ENCODE measurements around the gene CCDC121.

The CCDC121 gene, protein sequence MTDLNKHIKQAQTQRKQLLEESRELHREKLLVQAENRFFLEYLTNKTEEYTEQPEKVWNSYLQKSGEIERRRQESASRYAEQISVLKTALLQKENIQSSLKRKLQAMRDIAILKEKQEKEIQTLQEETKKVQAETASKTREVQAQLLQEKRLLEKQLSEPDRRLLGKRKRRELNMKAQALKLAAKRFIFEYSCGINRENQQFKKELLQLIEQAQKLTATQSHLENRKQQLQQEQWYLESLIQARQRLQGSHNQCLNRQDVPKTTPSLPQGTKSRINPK

GRCh38 chr2:27628767-27629709, at the start of gene CCDC121, which contains the start of gene GPN1:
Gene CCDC121 (minus strand): TSS chr2:27629012. CDS start chr2:27627799, 1,213 bp downstream.
Gene GPN1 (plus strand): TSS chr2:27629050. CDS start chr2:27629059, 9 bp downstream.
- peak; percentile 87 to 93 (median 91) for DNase-seq

DNA sequence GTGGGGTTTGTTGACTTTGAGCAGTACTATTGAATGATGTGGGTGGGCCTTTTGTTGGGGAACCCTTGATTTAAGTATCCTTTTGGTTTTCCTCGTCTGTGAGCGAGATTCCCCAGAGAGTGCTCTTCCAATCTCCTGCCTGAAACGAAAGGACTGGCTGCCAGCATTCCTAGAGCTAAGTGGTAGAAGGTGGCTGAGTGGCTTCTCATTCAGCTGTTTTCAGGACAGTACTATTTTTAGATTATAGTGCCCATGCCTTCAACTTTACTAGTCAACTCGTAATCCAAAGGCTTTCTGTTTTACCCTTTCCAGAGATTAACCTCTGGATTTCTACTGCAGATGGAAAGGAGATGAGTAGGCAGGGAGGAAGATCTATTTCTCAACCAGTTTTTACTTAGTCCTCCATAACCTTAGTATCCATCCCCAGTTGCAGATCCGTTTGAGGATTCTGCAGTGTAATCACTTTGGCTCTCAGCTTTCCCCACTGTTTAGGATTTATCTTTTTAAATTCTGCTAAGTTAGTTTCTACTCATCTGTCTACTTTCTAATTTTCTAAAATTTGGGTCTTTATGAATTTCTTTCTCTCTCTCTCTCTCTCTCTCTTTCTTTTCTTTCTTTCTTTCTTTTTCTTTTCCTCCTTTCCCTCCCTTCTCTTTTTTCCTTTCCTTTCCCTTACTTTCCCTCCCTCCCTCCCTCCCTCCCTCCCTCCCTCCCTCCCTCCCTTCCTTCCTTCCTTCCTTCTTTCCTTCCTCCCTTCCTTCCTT, 44.1 kb upstream of the CCDC121 start:
- no peak for DNase-seq

DNA sequence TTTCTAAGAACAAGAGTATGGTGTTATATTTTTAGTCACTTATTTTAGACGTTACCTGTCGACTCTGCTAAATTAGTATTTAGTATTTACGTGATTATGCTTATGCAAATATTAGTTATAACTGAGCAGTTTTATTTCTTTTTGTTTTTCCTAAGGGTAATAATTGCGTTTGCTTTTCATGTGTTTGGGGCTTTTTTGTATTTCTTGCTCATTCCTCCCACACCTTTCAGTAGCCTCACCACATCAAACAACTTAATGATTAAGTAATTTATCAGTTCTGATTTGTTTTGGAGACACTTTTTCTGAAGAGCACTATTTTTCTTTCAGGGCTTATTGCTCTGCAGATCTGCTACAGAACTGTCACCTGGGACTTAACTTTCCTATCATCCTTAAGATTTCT, 42.4 kb upstream of the CCDC121 start:
- DNase-seq: no peak

DNA sequence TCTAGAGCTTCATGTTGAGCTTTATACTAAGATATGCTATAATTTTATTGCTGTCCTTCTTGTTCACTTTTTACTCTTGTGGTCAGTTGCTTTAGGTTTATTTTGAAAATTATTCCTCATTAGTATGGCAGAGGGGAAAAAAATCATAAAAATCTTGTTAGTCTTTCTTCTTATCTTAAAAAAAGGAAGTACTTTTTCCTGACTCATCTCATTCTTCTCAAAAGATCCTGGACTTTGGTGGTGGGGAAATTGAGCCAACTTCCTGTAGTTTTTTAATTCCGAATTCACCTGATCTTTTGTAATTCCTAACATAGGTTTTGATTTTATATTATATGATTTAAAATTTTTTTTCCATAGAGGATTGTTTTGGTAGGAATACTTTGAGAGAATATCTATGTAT, 38.6 kb upstream of the CCDC121 start:
- no peak for DNase-seq

- DNase-seq: no peak
Measured at GRCh38 chr2:27664622-27665363, 36.0 kb upstream of the CCDC121 start.

DNA sequence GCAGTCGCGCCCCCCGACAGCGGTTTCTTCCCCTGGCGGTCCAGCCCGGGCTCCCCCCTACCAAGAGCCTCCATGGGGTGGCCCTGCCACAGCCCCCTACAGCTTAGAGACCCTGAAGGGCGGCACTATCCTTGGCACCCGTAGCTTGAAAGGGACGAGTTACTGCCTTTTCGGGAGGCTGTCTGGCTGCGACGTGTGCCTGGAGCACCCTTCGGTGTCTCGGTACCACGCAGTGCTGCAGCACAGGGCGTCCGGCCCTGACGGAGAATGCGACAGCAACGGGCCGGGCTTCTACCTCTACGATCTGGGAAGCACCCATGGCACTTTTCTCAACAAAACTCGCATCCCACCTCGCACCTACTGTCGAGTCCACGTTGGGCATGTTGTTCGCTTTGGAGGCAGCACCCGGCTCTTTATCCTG, 35.4 kb upstream of the CCDC121 start:
- peak in 1 of 6 experiments; percentile 23 for DNase-seq

DNA sequence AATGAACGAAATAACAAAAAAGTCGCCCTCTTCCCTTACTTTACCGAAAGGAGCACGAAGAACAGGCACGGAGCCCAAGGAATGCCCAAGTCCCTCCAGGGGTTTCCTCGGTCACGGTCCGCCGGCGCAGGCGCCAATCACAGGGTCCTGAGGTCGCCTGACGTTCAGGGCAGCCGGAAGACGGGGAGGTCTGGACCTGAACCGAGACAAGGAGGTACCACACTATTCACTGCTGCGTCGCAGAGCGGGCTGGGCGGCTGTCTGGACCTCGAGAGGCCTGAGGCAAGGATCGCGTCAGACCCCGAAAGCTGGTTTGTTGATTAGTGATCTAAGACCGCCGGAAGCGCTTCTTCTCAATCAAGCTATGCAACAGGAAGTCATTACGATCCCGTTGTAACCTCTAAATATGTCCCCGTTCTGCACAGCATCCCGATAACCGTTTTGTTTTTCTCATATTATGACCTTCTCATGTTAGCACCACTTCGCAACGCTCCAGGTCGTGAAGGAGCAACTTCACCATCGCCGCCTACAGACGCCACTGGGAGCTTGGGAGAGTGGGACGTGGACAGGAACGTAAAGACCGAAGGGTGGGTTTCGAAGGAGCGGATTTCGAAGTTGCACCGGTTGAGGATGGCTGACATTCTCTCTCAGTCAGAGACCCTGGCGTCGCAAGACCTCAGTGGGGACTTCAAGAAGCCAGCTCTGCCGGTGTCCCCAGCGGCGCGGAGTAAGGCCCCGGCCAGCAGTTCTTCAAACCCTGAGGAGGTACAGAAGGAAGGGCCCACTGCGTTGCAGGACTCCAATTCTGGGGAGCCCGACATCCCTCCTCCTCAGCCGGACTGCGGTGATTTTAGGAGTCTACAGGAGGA, 34.7 kb upstream of the CCDC121 start, which contains the start of the genes SLC4A1AP and SUPT7L:
SLC4A1AP (plus strand) TSS at position 605 of the 869 bp plus-strand sequence; CDS start at position 631, 26 bp downstream.
SUPT7L (minus strand) TSS at position 330 of the 869 bp plus-strand sequence. CDS start 1,422 bp downstream, outside the sequence.
- peak; percentile 68 to 98 (median 81) for DNase-seq

DNA sequence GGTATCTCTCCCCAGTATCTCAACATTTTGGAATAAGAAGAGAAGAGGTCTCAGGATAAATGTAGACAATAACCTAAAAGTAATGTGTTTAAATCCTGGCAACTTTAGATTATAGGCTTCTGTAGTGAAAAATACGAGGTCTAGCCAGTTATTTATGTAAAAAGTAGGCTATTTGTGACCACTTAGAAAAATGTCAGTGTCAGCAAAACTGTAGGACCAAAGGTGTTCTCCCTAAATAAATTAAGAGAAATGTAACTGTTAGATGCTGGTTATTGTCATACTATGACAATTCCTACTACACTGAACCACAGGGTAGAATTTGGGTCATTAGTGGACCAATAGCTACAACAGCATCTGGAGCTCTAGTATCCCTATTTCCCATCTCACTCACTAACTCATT, 32.6 kb upstream of the CCDC121 start:
- DNase-seq: no peak

- no peak for DNase-seq
Measured at GRCh38 chr2:27655155-27655951, 26.5 kb upstream of the CCDC121 start.

DNA sequence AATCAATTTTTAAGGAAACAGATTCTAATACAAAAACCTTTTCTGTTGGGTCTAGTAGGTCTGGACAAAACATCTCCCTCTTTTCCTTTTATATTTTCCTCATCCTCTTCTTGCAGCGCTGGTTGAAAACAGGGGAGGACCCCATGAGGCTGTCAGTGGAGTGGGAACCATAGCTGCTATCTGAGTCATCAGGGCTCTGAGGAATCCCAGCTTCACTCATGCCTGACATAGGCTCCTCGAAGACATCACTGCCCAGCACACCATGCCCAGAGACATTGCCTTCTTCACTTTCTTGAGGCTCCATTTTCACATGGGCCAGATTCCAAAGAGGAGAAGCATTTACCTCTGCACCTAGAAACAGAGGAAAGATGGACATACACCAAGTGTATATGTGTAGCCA, 24.6 kb upstream of the CCDC121 start:
- no peak for DNase-seq

GRCh38 chr2:27652790-27653189, 24.0 kb upstream of the CCDC121 start:
- no peak for DNase-seq

GRCh38 chr2:27652341-27652740, 23.5 kb upstream of the CCDC121 start:
- no peak for DNase-seq

GRCh38 chr2:27651056-27651455, 22.2 kb upstream of the CCDC121 start:
- DNase-seq: no peak

DNA sequence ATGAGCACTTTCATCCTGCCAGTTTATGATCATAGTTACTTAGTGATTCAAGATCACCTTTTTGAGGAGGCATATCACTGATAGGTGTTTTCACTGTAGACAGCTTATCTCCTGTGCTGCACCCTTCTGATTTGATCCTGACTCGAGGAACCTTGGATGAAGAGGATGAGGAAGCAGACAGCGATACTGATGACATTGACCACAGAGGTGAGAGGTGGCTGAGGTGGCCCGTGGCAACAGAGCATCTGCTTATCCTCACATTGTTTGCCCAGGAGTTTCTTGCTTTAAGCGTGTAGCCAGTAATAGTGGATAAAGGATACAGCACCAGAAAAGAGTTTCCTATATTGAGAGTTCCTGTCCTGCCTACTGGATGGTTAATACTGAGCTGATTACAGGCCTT, 18.9 kb upstream of the CCDC121 start:
- no peak for DNase-seq

GRCh38 chr2:27647289-27647688, 18.5 kb upstream of the CCDC121 start:
- DNase-seq: no peak

DNA sequence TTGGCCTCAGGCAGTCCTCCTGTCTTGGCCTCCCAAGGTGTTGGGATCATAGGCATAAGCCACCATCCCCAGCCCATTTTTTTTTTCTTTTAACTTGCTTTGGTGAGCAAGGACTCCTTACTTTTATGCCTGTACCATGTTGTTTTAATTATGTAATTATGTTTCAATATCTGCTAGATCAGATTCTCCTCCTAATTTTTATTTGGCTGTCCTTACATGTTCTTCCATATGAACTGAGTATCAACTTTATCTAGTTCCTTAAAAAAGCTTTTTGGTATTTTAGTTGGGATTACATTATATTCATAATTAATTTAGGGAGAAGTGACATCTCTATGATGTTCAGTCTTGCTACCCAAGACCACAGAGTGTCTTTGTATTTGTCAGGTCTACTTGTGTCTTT, 16.4 kb upstream of the CCDC121 start:
- no peak for DNase-seq

DNA sequence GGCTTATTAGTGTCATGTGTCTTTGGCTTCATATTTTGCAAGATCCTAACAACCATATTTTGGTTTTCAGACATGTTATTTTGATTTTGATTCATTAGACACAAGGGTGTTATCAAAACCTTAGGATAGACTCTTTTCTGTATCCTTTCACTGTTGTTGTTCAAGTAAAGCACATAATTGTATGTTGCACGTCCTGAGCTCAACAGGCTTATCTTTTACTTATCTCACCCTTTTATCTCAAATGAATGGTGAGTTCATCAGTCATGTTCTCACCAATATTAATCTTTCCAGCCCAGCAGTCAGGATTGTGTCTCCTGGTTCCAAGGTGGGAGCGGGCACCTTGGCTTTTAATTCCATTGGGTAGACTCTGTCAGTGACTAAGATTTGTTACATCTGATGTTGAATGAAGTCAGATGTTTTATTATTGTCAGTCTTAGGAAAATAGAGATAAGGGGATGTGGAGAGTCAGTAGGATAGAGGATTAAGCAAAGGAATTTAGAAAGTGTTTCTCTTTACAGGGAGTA, 12.0 kb upstream of the CCDC121 start:
- no peak for DNase-seq

GRCh38 chr2:27638709-27639108, 9.9 kb upstream of the CCDC121 start:
- no peak for DNase-seq

DNA sequence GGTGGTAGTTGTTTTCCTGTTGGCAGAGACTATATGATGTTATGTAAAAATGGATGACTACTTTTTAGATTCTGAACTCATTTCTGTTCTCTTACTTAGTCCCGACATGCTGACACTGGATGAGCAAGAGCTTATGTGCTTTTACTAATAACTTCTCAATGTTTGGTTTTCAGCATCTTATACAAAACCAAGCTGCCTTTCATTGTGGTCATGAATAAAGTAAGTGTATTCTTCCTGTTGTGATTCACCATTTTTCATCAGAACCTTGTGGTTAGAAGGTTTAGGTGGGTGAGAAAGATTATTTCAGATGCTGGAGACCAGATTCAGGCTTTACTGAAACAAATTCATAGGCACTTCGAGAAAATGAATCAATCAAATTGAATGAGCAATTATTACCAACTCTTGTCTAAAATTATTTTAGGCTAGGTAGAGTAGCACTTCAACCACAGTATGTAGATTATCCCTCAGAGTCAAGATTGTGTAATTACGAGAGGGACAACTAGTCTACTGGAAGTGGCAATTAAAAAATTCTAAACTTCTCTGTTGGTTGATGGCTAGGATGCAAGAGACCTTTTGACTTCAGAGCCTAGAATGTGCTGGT, 9.3 kb upstream of the CCDC121 start:
- no peak for DNase-seq

All from stimulated activated naive CD4-positive, alpha-beta T cell (primary cell).